ENCODE data around the gene NPAS2. TPM values are rescaled to one million over a fixed set of nuclear protein-coding genes. Genes with fewer than 3 reads are reported as not detected.

Gene NPAS2
- total RNA-seq, 1 donor from 2014 or later = 10.7 TPM

DNA sequence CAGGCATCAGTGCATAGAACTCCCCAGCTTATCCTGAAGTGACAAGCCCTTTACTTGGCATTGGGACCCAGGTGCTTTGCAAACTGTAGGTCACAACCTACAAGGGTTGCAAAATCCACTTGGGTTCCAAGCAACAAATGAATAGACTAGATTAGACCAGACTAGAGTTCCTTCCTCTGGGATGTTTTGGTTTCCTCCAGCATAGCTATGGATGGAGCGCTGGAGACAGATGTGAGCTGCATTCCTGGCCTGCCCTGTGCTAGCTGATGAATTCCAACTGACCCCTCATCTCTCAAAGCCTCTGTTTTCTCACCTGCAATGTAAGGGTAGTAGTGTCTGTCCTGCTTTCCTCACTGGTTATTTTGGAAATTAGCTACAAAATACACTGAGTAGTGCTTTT is 86.2 kb downstream of the NPAS2 start:
- H3K36me3 Mint-ChIP-seq = peaks cover 5% of the 10 kb centered on the region
- no peaks in the 10 kb centered on the region for H3K27me3 Mint-ChIP-seq
- H3K4me3 Mint-ChIP-seq = no peak overlapping the region
- TF ChIP-seq, protein P1, sequence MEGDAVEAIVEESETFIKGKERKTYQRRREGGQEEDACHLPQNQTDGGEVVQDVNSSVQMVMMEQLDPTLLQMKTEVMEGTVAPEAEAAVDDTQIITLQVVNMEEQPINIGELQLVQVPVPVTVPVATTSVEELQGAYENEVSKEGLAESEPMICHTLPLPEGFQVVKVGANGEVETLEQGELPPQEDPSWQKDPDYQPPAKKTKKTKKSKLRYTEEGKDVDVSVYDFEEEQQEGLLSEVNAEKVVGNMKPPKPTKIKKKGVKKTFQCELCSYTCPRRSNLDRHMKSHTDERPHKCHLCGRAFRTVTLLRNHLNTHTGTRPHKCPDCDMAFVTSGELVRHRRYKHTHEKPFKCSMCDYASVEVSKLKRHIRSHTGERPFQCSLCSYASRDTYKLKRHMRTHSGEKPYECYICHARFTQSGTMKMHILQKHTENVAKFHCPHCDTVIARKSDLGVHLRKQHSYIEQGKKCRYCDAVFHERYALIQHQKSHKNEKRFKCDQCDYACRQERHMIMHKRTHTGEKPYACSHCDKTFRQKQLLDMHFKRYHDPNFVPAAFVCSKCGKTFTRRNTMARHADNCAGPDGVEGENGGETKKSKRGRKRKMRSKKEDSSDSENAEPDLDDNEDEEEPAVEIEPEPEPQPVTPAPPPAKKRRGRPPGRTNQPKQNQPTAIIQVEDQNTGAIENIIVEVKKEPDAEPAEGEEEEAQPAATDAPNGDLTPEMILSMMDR (conservative IDR thresholded peaks at IDR 0.05) = no peak
- H3K4me1 Mint-ChIP-seq (ENCODE audit: unreplicated experiment) = peaks cover 25% of the 10 kb centered on the region
- H3K27ac Mint-ChIP-seq = no peak overlapping the region
- DNase-seq (ENCODE audit: extremely low spot score, unreplicated experiment) = no peak
- H3K9me3 Mint-ChIP-seq = no peaks in the 10 kb centered on the region

DNA sequence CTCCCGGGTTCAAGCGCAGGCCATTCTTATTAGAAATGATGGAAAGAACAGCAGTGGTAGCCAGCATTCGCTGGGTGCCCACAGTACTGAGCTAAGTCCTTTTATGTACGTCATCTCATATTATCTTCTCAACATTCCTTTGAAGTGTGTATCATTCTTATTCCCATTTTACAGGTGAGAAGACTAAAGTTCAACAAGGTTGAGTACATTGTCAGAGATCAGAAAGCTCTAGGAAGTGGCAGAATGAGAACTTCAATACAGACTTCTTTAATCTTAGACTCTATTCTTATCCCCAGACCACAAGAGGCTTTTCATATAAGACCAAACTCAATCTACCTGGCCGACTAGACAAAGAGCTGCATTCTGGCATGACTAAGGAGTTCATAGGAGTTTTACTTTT is 86.7 kb downstream of the NPAS2 start:
- H3K4me1 Mint-ChIP-seq (ENCODE audit: unreplicated experiment) = peaks cover 25% of the 10 kb centered on the region
- no peaks in the 10 kb centered on the region for H3K9me3 Mint-ChIP-seq
- peaks cover 5% of the 10 kb centered on the region for H3K36me3 Mint-ChIP-seq
- H3K27me3 Mint-ChIP-seq = no peaks in the 10 kb centered on the region
- no peak overlapping the region for H3K4me3 Mint-ChIP-seq
- DNase-seq (ENCODE audit: extremely low spot score, unreplicated experiment) = no peak
- TF ChIP-seq, protein P1 (conservative IDR thresholded peaks at IDR 0.05) = no peak
- no peak overlapping the region for H3K27ac Mint-ChIP-seq

DNA sequence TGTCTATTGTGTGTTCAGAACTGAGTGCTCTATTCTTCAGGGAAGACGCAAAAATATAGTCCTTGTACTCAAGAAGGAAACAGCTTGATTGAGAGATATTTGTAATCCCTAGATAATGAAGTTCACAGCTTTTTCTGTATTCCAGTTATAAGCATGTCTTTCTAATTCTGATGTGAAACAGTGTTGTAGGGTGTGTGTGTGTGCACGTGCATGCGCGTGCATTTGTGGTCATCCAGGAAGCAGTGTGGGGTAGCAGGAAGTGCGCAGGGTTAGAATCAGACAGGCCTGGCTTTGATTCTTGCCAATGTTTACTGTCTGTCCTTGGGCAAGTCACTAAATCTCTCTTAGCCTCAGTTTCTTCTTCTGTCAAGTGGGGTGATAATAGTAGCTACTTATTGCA is 87.9 kb downstream of the NPAS2 start:
- H3K27me3 Mint-ChIP-seq = no peaks in the 10 kb centered on the region
- H3K9me3 Mint-ChIP-seq = no peaks in the 10 kb centered on the region
- no peak overlapping the region for H3K27ac Mint-ChIP-seq
- H3K4me3 Mint-ChIP-seq = no peak overlapping the region
- peaks cover 5% of the 10 kb centered on the region for H3K36me3 Mint-ChIP-seq
- DNase-seq (ENCODE audit: extremely low spot score, unreplicated experiment) = no peak
- peaks cover 20% of the 10 kb centered on the region for H3K4me1 Mint-ChIP-seq (ENCODE audit: unreplicated experiment)
- TF ChIP-seq, protein P1 (conservative IDR thresholded peaks at IDR 0.05) = no peak

DNA sequence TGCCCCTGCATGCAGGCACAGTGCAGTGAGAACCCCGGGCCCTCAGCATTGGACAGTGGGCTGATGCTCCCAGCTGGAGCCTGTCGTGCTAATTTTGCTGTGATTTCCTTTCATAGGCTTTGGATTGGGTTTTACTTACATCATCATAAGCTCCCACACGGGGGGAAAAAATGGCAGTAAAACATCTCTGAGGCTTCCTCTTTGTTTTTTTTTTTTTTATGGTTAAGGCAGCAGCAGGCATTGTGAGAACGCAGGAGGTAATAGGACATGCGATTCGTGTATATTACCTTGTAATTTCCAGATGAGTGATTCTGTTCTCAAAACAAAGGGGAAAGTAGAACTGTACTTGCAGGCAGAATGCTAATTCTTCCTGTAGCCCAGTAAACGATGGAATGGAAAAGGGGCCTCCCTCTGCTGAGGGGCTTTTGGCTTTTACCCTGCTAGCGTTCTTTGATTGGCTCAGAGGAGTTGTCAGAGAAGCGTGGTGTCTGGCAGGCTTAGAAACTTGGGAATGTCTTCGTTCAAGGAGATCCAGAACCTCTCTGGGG is 89.7 kb downstream of the NPAS2 start:
- DNase-seq (ENCODE audit: extremely low spot score, unreplicated experiment) = no peak
- H3K4me1 Mint-ChIP-seq (ENCODE audit: unreplicated experiment) = peaks cover 3% of the 10 kb centered on the region
- no peaks in the 10 kb centered on the region for H3K9me3 Mint-ChIP-seq
- no peak overlapping the region for H3K4me3 Mint-ChIP-seq
- peaks cover 5% of the 10 kb centered on the region for H3K36me3 Mint-ChIP-seq
- no peak overlapping the region for H3K27ac Mint-ChIP-seq
- TF ChIP-seq, protein P1 (conservative IDR thresholded peaks at IDR 0.05) = no peak
- H3K27me3 Mint-ChIP-seq = peaks cover 3% of the 10 kb centered on the region

DNA sequence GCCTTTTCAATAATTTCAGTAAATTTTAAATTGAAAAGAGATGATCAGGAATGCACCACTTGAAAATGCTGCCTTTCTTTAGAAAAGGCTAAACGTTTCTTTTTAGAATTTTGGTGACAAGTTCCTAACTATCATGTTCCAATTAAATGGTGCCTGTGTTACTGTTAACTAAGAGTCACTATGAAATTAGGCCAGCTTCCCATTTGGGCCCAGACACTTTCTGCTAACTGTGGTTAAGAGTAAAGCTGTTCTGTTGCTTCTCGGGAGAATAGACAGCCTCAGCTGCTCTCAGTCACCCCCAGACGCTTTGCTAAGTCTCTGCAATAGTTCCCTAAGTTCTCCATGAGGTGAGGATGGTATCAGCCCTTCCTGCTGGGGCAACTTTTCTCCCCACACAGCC is 90.2 kb downstream of the NPAS2 start:
- Mint-ChIP-seq H3K4me1 (ENCODE audit: unreplicated experiment) (peaks cover 3% of the 10 kb centered on the region), H3K27me3 (peaks cover 3% of the 10 kb centered on the region), H3K4me3 (no peak overlapping the region), H3K27ac (no peak overlapping the region), H3K36me3 (peaks cover 5% of the 10 kb centered on the region), H3K9me3 (no peaks in the 10 kb centered on the region)
- TF ChIP-seq, protein P1 (conservative IDR thresholded peaks at IDR 0.05) = no peak
- DNase-seq (ENCODE audit: extremely low spot score, unreplicated experiment) = no peak

DNA sequence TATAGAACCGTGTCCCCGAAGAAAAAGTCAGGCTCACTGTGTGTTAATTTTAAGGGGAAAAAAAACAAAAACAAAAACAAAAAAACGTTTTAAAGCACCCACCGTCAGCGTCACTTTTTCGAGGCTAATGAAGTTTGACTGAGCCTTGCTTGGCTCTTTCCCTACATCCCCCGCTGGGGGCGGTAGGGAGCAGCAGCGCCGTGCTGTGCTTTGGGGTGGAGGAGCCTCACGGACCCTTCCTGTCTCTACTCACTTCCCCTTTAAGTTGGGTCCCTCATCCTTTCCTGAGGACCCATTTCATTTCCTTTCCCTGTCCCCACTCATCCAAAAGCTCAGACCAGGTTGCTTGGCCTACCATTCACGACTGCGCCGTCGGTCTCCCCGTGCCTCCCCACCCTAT is 99.4 kb downstream of the NPAS2 start:
- DNase-seq (ENCODE audit: extremely low spot score, unreplicated experiment) = no peak
- Mint-ChIP-seq H3K27ac (no peak overlapping the region), H3K36me3 (peaks cover 6% of the 10 kb centered on the region), H3K4me3 (no peak overlapping the region), H3K9me3 (peaks cover 9% of the 10 kb centered on the region), H3K27me3 (peaks cover 4% of the 10 kb centered on the region), H3K4me1 (ENCODE audit: unreplicated experiment) (peaks cover 10% of the 10 kb centered on the region)
- TF ChIP-seq, protein P1 (conservative IDR thresholded peaks at IDR 0.05) = peak; percentile 72

All from type B pancreatic cell (in vitro differentiated cells).